ENCODE measurements around the gene PSMG2.
A peak's percentile ranks its signal among the peaks of the same experiment; 100 is the strongest.

The PSMG2 gene, protein sequence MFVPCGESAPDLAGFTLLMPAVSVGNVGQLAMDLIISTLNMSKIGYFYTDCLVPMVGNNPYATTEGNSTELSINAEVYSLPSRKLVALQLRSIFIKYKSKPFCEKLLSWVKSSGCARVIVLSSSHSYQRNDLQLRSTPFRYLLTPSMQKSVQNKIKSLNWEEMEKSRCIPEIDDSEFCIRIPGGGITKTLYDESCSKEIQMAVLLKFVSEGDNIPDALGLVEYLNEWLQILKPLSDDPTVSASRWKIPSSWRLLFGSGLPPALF

DNA sequence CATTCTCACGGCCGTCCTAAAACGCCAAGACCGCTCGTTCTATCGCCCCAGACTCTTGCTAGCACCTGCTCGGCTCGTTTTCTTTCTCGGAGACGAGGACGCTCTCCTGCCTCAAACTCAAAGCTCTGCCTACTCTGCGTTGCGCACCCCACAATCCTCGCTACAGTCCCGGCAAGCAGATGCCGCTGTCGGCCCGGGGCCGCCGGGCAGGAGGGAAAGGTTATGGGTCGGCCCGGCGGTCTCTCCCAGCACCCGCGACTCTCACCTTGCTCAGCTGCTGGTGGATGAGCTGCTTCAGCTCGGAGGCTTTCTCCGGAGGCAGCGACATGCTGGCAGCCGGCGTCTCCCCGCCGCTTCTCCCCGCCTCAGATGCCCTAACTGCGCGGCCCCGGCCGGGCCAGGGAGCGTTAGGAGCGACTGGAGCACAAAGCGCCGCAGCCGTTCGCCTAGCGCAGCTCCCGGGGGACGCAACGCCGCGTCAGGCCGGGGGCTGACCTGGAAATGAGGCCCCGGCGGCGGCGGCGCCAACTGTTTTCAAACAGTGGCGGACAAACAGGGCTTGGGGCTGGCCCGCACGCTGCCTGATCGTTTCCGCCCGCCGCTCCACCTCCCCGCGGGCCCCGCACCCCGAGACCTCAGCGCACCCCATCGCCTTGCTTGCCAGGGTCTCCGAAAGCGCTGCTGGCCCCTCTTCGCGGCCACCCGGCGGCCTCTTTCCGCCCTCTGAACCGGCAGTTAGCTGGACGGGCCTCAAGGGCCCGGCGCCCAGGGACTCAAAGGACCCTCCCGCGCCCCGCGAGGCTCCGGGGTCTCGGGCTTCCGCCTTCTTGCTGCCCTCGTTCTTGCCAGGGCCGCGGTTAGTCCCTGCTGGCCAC, at the start of gene PSMG2, which contains the start of gene CEP76:
Gene PSMG2, plus strand, starts transcription at position 822 of the 875 bp plus-strand sequence. CDS start 66 bp downstream, outside the sequence.
Gene CEP76, minus strand, starts transcription at position 503 of the 875 bp plus-strand sequence. Its CDS starts 175 bp downstream, at position 328.
- DNase-seq, result peak; percentile 85

DNA sequence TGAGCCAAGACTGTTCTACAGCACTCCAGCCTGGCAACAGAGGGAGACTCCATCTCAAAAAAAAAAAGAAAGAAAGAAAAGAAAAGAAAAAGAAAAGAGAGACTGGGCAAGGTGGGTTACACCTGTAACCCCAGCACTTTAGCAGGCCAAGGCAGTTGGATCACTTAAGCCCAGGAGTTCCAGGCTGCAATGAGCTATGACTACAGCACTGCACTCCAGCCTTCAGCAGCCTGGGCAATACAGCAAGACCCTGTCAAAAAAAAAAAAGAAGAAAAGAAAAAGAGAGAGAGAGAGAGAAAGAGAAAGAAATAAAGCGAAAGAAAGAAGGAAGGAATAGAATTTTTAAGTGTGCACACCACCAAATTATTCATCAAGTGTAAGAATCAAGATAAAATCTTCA, 47.9 kb upstream of the PSMG2 start:
- DNase-seq, result no peak

DNA sequence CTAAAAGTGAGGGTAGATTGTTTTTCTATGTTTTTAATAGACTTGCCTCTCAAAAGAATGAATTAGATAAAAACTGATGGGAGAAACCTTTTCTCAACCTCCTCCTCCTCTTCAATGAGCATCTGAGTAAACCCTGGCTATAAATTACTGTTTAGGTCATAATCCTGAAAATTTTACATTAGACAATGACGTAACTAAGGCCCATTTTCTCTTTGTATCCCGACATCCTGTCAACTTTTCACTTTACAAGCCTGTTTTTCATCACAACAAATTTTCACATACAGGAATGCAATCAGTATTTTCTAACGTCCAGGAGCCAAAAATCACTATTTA, 46.3 kb upstream of the PSMG2 start:
- DNase-seq, result no peak

DNA sequence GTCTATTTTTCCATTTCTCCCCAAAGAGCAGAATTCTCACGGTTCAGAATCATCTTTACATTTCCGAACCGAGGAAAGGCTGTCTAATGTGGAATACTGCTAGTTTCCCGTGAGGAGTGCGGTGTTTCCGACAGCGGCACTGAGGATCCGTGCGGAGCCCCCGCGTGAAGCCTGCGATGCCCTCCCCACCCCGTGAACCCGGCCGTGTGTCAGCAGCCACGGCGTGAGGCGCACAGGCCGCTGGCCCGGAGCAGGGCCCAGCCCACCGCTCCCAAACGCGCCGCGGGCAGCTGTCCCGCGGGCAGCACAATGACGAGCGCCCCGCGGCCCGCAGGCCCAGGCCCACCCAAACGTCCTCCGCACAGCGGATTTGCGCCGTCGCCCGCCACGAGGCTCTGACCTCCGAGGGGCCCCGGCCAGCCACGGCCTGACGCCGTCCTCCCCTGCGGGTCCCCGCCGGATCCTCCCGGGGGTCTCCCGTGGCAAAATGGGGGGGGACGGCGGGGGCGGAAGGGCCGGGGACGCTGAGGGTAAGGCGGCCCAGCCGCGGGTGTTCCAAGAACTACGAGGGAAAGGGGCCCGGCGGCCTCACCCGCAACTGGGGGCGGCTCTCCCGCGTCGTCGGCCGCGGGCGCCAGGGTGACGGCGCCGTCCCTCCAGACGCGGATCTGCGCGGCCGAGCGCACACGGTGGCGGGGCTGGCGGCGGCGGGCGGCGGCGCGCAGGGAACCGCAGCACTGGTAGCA, 45.7 kb upstream of the PSMG2 start:
- DNase-seq, result peak; percentile 20

DNA sequence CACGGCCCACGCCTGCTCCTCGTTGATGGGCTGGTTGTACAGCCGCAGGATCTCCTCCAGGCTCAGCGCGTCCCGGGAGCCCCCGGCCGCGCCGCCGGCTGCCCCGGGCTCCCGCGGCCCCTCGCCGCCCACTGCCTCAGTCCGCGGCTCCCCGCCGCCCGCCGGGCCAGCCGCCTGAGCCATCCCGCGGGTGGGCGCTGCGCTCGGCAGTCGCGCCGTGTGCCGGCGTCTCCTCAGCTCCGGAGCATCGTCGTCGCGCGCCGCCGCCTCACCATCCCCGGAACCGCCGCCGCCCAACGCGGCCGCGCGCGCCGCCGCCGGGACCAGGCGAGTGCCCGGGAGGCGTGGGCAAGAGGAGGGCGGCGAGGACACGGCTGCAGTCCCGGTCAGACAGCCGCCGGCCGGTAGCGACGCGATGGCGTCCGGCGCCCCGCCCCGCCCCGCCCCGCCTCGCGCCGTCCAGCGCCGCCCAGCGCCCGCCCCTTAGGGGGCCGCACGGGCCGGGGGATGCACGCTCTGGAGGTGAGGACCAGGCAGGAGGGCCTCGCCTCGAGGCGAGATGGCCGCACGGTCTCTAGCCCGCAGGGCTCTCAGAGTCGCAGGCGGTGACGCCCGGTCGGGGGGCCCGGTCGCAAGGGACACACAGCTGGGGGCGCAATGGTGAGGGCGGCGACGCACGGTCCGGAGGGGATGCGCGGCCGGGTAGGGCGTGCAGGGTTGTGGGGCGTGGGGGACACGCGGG, 45.0 kb upstream of the PSMG2 start, which contains the start of gene SPIRE1:
Gene SPIRE1, minus strand, starts transcription at position 424 of the 742 bp plus-strand sequence. Its CDS starts 241 bp downstream, at position 183.
- DNase-seq, result peak; percentile 51

DNA sequence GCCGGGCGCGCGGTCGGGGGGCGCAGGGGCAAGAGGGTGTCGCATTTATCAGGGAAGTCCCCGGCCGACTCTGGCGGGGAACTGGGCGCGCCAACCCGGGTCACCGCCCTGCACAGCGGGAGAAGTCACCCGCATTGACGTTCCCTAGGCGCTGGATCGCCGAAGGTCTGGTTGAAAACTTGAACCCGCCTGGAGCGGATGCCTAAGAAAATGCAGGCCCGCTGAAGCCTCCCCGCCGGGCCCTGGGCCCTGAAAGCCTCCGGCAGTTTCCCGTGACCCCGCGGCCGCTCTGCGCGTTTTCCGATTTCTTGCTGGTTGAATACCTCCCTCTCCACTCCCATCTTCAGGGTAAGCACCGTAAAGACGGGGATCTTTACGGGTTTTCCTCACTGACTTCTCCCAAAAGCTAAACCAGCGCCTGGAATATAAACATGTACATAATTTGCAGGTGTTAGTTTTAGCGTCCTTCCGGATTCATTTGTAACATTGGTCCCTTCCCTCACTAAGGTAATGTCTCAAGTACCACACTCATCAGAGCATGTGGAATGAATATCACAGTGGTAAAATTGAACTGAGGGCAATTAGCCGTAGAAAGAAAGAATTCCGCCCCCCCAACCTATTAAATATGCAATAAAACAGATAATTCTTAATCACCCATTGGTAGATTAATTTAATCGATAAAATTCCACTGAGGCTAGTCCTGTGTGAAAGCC, 44.3 kb upstream of the PSMG2 start:
- DNase-seq, result peak; percentile 27

DNA sequence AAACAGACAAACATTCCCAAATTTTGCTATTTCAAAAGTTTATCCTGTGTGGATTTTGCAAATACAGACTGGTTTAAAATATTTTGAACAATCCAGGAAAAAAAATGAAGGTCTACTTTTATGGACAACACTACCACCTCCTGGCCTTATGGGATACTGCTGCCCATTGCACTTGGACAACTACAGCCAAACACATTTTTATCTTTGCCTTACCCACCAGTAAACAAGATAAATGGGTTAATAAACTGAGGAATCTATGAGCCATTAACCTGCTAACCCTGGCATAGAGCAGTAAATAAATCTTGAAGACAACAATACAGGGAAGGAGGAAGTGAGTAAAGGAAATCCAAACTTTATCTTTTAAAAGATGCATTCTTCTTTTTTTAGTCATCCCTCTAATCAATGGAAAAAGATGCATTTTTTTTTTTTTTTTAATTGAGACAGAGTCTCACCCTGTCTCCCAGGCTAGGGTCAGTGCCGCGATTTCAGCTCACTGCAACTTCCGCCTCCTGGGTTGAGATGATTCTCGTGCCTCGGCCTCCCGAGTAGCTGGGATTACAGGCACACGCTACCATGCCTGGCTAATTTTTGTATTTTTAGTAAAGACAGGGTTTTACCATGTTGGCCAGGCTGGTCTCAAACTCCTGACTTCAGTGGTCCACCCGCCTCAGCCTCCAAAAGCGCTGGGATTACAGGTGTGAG, 42.8 kb upstream of the PSMG2 start:
- DNase-seq, result peak; percentile 56

DNA sequence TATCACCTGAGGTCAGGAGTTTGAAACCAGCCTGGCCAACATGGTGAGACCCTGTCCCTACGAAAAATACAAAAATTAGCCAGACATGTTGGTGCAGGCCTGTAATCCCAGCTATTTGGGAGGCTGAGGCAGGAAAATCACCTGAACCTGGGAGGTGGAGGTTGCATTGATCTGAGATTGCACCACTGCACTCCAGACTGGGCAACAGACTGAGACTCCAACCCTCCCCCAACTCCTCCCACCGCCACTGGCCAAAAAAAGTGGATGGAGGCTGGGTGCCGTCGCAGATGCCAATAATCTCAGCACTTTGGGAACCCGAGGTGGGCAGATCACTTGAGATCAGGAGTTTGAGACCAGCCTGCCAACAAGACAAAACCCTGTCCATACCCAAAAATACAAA, 34.8 kb upstream of the PSMG2 start:
- no peak for DNase-seq

DNA sequence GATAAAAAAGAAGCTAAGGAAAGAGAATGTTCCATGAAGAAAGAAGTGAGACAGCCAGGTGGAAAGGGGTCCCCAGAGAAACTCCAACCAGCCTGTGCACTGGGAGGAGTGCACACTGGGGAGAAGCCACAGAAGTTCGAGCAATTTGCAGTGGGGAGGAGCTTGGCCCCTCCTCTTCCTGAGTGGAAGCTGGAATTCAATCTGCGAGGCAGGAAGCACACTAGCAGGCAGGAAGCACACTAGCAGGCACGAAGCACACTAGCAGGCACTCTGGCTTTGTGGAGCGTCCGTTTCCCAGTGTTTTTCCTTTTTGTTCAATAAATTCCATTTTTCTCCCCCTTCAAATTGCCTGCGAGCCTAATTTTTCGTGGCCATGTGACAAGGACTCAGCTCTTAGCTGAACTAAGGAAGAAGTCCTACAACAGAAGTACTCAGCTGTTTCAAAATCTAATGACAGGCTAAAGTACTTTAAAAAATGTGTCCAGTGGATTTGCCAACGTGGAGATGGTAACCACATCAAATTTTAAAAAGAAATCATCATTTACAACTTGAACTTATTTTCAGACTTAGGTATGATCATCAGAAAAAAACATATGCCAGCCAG, 23.6 kb upstream of the PSMG2 start:
- no peak for DNase-seq

DNA sequence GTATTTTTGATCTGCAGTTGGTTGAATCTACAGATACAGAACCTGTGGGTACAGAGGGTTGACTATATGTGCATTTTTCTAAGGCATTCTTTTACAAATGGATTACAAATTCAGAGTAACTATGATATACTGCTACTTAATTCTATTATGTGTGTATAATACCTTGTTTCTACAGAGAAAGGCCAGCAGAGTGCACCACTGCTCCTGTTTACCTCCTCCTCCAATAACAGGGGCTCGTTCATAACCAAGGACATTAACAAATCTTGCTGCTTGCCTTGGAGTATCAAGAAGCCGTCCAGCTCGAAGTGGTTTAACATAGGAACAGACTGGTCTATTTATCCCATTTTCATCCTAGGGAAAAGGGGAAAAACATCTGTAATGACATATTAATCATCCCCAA, 16.7 kb upstream of the PSMG2 start:
- no peak for DNase-seq

DNA sequence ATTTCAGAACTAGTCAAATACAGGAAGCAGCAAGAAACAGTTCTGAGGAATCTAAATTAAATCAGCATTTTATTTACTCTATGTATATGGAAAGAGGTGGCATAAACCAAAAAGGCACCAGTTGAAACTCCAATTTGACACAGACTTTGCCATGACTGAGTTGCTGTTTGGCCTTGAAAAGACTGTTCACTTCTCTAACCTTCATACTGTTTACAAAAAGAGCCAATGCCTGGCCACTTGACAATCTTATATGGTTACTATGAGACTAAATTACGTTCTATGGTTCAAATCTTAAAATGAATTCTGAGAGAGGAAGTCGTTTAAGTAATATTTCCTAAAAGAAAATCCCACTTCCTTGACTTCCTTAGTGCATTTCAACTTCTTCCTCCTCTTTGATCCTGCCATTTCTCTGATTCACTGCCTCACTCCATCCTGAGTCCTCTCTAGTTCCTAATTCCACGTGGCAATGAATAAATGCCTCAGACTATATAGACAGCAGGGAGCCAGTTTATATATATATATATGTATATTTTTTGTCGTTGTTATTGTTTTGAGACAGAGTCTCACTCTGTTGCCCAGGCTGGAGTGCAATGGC, 13.5 kb upstream of the PSMG2 start:
- DNase-seq, result no peak

DNA sequence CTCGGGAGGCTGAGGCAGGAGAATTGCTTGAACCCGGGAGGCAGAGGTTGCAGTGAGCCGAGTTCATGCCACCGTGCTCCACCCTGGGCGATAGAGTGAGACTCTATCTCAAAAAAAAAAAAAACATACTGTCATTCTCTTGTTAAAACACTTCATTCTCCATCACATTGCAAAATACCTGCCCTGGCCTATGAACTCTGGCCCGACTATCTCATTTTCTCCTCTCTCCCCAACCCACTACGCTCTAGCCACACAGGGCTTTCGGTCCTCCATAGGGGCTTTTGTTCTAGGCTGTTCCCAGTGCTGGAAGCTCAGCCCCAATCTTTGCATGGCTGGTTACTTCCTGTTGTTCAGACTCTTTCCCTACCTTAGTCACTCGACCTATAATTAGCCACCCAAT, 10.6 kb upstream of the PSMG2 start:
- no peak for DNase-seq

DNA sequence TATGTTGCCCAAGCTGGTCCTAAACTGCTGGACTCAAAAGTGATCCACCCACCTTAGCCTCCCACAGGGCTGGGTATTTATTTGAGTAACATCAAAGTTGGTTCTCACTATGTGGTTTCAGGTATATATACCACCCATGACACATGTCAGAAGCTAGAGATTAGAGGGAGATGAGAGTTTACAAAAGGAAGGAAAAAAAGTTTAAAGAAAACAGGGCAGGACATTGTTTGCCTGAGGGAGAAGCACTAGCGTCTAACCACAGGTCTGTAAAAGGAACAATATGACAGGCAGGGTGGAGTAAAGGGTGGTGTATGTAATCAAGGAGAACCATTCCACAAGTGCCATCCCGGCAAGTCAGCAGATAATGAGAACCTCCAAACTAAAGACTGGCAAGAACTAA, 8.8 kb upstream of the PSMG2 start:
- no peak for DNase-seq

DNA sequence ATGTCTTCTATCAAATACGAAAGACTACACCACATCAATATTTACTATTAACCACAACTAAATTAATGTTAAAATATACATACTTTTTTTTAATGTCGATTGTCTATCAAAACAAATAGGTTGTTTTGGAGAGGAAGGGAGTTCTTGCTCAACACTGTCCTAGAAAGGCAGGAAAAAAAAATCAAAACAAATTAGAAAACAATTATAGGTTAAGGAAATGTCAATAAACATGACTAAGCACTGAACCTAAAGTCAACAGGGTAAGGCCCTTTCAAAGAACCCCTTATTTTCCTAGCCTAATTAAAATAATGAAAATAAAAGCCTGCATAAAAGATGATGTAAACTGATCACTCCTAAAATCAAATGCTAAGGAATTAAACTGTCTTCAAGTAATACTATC, 3.1 kb upstream of the PSMG2 start:
- no peak for DNase-seq

DNA sequence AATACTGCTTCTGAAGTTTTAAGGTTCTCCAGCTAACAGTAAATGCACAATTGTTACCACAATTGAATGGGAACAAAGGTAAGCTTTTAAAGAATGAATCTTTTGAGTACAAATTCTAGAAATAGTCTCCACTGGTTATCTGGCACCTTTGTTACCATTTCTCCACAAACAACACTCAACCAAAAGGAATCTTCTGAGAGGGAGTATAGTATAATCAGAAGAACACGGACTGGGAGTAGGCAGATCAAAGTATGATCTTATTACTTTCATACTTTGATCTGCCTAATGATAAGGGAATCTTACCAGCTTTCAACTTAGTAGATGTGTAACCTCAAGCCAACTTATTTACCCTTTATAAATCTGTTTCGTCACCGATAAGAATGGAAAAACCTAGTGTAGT, 1.7 kb upstream of the PSMG2 start:
- peak; percentile 14 for DNase-seq

DNA sequence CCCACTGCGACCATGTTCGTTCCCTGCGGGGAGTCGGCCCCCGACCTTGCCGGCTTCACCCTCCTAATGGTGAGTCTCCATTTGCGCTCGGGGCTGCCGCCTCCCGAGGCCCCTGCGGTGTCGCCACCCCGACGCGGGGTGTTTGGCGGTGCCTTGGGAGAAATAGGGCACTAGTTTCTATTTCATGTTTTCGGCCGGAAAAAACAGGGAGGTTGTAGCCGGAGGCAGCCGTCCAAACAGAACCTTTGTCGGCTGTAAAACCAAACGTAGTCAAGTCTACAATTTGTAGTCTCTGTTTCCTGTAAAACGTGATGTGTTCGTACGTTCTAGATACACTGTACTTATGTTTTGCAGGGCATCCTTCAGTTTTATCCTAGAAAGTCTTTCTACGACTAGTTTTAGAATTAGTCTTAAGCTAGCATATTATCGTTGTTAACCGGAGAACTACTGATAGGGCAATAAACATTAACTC, 290 bp downstream of the PSMG2 start:
- DNase-seq, result no peak

DNA sequence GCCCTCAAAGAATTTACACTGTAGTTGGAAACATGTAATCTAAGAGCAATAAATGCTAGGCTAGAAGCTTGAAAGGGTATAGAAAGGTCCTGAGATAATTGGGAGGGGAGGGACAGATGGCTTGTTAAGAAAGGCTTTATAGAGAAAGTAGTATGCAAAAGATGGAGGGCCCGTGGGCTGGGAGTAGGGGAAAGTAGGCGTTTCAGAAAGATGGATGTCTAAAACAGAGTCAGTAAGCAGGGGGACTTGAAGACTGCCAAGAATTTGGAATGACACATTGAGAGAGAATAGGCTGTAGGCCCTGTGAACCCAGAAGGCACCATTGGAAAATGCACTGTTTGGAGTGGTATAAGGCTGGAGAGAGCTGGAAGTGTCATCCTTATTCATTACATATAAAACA, 822 bp downstream of the PSMG2 start:
- no peak for DNase-seq

DNA sequence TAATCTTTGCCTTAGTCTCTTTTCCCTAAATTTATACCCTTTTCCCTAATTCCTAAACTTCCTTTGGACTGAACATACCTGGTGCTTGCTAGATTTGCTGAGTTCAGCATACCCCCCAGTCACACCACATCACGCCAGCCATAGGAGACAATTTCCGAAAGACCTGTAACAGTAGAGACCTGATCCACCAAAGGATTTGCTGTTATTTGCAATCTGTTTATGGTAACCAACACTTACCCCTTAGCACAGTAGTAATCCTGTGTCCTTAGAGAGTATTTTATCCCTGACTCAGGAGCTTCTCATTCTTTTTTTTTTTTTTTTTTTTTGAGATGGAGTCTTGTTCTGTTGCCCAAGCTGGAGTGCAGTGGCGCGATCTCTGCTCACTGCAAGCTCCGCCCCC, 8.6 kb downstream of the PSMG2 start:
- DNase-seq, result no peak

DNA sequence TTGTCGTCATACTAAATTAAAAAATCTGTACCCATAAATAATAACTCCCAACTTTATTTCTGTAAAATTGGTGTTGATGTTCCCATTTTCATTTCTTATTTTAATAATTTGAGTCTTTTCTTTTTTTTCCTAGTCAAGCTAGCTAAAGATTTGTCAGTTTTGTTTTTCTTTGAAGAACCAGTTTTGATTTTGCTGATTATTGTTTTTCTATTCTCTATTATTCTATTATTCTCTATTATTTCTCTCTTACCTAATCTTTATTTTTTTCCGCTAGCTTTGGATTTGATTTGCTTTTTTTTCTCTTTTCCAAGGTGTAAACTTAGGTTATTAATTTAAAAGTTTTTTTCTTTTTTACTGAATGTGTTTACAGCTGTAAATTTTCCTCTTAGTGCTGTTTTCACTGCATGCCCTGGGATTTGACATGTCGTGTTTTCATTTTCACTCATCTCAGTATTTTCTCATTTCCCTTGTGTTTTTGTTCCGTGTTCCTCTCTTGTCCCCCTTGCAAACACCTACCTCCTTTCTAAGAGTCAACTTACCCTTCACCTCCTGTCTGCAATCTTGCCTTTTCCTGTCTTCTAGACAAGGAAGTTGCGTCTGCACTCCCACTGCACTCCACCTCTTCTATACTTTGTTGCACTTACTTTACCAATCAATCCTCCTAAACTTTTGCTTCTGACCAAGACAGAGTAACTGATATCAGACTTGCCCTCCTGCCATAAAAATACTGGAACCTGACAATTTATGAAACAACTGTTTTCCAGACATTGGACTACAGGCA, 18.8 kb downstream of the PSMG2 start:
- no peak for DNase-seq

DNA sequence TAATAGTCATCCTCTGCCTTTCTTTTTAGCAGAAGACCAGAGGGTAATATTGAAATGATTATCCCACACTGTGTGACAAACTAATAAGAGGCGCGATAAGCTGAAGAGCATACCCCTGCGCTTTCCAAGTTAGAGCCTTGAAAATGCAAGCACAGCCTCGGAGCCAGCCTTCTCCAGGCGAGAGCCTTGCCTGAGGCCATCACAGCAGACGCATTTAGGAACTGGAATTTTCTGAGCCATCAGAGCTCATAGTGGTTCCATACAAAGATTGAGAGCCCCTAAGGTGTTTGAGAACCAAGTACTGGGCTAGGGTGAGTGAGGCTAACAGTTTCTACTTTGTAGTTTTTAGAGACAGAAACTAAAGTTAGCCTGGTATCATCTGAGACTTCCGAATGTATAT, 19.9 kb downstream of the PSMG2 start:
- no peak for DNase-seq
